PC-3 (cell line): ENCODE data around the gene PLIN1. TPM values are rescaled to one million over a fixed set of nuclear protein-coding genes. Genes with fewer than 3 reads are reported as not detected.

Experiments used
- ATAC-seq: fragments of 200-7000 bp; cut with Tn5 transposase; 2 replicates; pipeline ENCODE4 v1.9.1; 2020; ENCODE audit warnings: mild to moderate bottlenecking, moderate library complexity
- BruUV-seq: library from RNA; stranded (reverse); fragments of 400-500 nt; replicated peaks from 2 replicates; lab custom pipeline; 2021; lab: Mats Ljungman, UMichigan
- CTCF ChIA-PET: fragments of 300-600 bp; sonication (Branson Sonifier 250); formaldehyde crosslinking; loops from one replicate; lab custom pipeline; 2022; ENCODE audit warnings: antibody characterized with exemption; lab: Charles Lee
- POLR2A ChIA-PET: fragments of 300-600 bp; sonication (Branson Sonifier 250); formaldehyde crosslinking; loops from one replicate; lab custom pipeline; 2022; ENCODE audit warnings: antibody characterized with exemption; ENCODE audit not compliant: unreplicated experiment; lab: Charles Lee
- DNase-seq: peaks from one replicate; pipeline ENCODE4 v3.0.0-alpha.2; 2015
- H2AFZ ChIP-seq: fragments of 300-600 bp; sonication (generic); 2 replicates; pipeline ENCODE4 v1.6.0; 2016; ENCODE audit warnings: antibody characterized with exemption, low read length
- H3F3A ChIP-seq: fragments of 300-600 bp; sonication (generic); one replicate; pipeline ENCODE4 v1.6.0; 2017; ENCODE audit warnings: antibody characterized with exemption, low read length, control low read depth, mild to moderate bottlenecking; ENCODE audit not compliant: unreplicated experiment
- H3K27ac ChIP-seq: fragments of 300-600 bp; sonication (generic); 2 replicates; pipeline ENCODE4 v1.5.1; 2016; ENCODE audit warnings: mild to moderate bottlenecking, low read length
- H3K27me3 ChIP-seq: fragments of 300-600 bp; sonication (generic); 2 replicates; pipeline ENCODE4 v1.6.1; 2016; ENCODE audit warnings: low read length, mixed read lengths
- H3K36me3 ChIP-seq: fragments of 300-600 bp; sonication (generic); 2 replicates; pipeline ENCODE4 v1.6.1; 2016; ENCODE audit warnings: low read depth, mixed run types, low read length, mixed read lengths
- H3K4me1 ChIP-seq: fragments of 300-600 bp; sonication (generic); 2 replicates; pipeline ENCODE4 v1.5.1; 2016; ENCODE audit warnings: low read length; ENCODE audit not compliant: insufficient read depth
- H3K4me2 ChIP-seq: fragments of 300-600 bp; sonication (generic); 2 replicates; pipeline ENCODE4 v1.6.0; 2016; ENCODE audit warnings: low read length
- H3K4me3 ChIP-seq: fragments of 300-600 bp; sonication (generic); 2 replicates; pipeline ENCODE4 v1.5.1; 2016; ENCODE audit warnings: mild to moderate bottlenecking, low read length, mixed read lengths
- H3K79me2 ChIP-seq: fragments of 300-600 bp; sonication (generic); 2 replicates; pipeline ENCODE4 v1.6.1; 2017; ENCODE audit warnings: low read length, mixed read lengths
- H3K9ac ChIP-seq: fragments of 300-600 bp; sonication (generic); 2 replicates; pipeline ENCODE4 v1.6.0; 2016; ENCODE audit warnings: mild to moderate bottlenecking, low read length
- H3K9me2 ChIP-seq: fragments of 300-600 bp; sonication (generic); replicated peaks from 2 replicates; pipeline ENCODE4 v1.6.1; 2016; ENCODE audit warnings: mixed run types, low read length, mixed read lengths
- H3K9me3 ChIP-seq: fragments of 300-600 bp; sonication (generic); 2 replicates; pipeline ENCODE4 v1.6.1; 2016; ENCODE audit warnings: low read length, mixed read lengths
- H4K20me1 ChIP-seq: fragments of 300-600 bp; sonication (generic); 2 replicates; pipeline ENCODE4 v1.6.1; 2016; ENCODE audit warnings: low read length, mixed read lengths
- EZH2 ChIP-seq: fragments of 300-600 bp; sonication (generic); IDR thresholded peaks from one replicate; pipeline ENCODE4 v1.6.1; 2017; ENCODE audit warnings: antibody characterized with exemption, mild to moderate bottlenecking, low read length; ENCODE audit not compliant: unreplicated experiment
- EZH2phosphoT487 ChIP-seq: fragments of 300-600 bp; sonication (generic); IDR thresholded peaks from 2 replicates; pipeline ENCODE4 v1.6.1; 2018; ENCODE audit warnings: mild to moderate bottlenecking, antibody characterized with exemption, low read length, borderline replicate concordance
- intact Hi-C: fragments of 100-400 bp; cut with micrococcal nuclease; formaldehyde crosslinking; loops from 2 replicates; pipeline ENCODE4 v1.9.0; 2023
- total RNA-seq: library from RNA; depleted of rRNA; stranded (reverse); fragments of >200 nt; gene quantifications from 2 replicates; pipeline ENCODE4 v1.2.3, GENCODE V29; 2014
- TF ChIP-seq, protein P1 (sequence below): fragments of 300-600 bp; sonication (generic); conservative IDR thresholded peaks from 2 replicates; pipeline ENCODE4 v1.5.1; 2017; ENCODE audit warnings: antibody characterized with exemption, low read depth, mild to moderate bottlenecking, low read length

PLIN1 gene
- total RNA-seq, 1 experiment from 2014 or later = 1.0 TPM

- no peak for ATAC-seq
- BruUV-seq = no TSS peak
- TF ChIP-seq EZH2 (no peak), EZH2phosphoT487 (no peak)
- TF ChIP-seq, protein P1, sequence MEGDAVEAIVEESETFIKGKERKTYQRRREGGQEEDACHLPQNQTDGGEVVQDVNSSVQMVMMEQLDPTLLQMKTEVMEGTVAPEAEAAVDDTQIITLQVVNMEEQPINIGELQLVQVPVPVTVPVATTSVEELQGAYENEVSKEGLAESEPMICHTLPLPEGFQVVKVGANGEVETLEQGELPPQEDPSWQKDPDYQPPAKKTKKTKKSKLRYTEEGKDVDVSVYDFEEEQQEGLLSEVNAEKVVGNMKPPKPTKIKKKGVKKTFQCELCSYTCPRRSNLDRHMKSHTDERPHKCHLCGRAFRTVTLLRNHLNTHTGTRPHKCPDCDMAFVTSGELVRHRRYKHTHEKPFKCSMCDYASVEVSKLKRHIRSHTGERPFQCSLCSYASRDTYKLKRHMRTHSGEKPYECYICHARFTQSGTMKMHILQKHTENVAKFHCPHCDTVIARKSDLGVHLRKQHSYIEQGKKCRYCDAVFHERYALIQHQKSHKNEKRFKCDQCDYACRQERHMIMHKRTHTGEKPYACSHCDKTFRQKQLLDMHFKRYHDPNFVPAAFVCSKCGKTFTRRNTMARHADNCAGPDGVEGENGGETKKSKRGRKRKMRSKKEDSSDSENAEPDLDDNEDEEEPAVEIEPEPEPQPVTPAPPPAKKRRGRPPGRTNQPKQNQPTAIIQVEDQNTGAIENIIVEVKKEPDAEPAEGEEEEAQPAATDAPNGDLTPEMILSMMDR = no peak
- H3K36me3 ChIP-seq = peaks cover 25% of the 10 kb centered on the region
- H3K9me3 ChIP-seq = no peaks in the 10 kb centered on the region
- H3K9ac ChIP-seq = no peak overlapping the region
- no peaks in the 10 kb centered on the region for H3K27me3 ChIP-seq
- ChIA-PET CTCF (no interaction called here), POLR2A (no interaction called here)
- H3K4me3 ChIP-seq = no peak overlapping the region
- no peak overlapping the region for H3K27ac ChIP-seq
- no peaks in the 10 kb centered on the region for H3F3A ChIP-seq
- H2AFZ ChIP-seq = no peak overlapping the region
- H3K4me1 ChIP-seq = peaks cover 10% of the 10 kb centered on the region; the same call in 1 of the 2 replicates
- no peaks in the 10 kb centered on the region for H4K20me1 ChIP-seq
- no peak for DNase-seq
- H3K4me2 ChIP-seq = no peak overlapping the region
- no peaks in the 10 kb centered on the region for H3K9me2 ChIP-seq
- intact Hi-C loops = no loop called here
- H3K79me2 ChIP-seq = peaks cover 36% of the 10 kb centered on the region
Observed at GRCh38 chr15:89649716-89650115, 29.5 kb downstream of the PLIN1 start.

GRCh38 chr15:89649013-89649625 is 30.0 kb downstream of the PLIN1 start:
- Histone ChIP-seq H3K9me3 (no peaks in the 10 kb centered on the region), H3K36me3 (peaks cover 27% of the 10 kb centered on the region), H3K4me3 (no peak overlapping the region), H3K9ac (no peak overlapping the region), H3F3A (no peaks in the 10 kb centered on the region), H3K27ac (no peak overlapping the region), H3K27me3 (no peaks in the 10 kb centered on the region), H4K20me1 (no peaks in the 10 kb centered on the region), H3K4me2 (no peak overlapping the region), H2AFZ (no peak overlapping the region), H3K79me2 (peaks cover 30% of the 10 kb centered on the region), H3K4me1 (peaks cover 6% of the 10 kb centered on the region; the same call in 1 of the 2 replicates), H3K9me2 (no peaks in the 10 kb centered on the region)
- ChIA-PET POLR2A (no interaction called here), CTCF (no interaction called here)
- ATAC-seq (no peak), DNase-seq (no peak)
- no peak for TF ChIP-seq EZH2
- TF ChIP-seq EZH2phosphoT487 = no peak
- TF ChIP-seq, protein P1 = no peak
- BruUV-seq = no TSS peak
- intact Hi-C loops = no loop called here
